Measurements from ENCODE around the gene DNAH14.

Gene DNAH14

GRCh38 chr1:225368036-225368552, 438.6 kb downstream of the DNAH14 start:
- H3K79me2 ChIP-seq (ENCODE audit: insufficient read depth, low read depth) = no peaks in the 10 kb centered on the region
- TF ChIP-seq CTCF (conservative IDR thresholded peaks at IDR 0.05; ENCODE audit: low read depth, low read length) = no peak
- H3K27me3 ChIP-seq (ENCODE audit: insufficient read depth, low read depth) = no peaks in the 10 kb centered on the region
- H3K4me2 ChIP-seq = no peak overlapping the region
- H3K4me3 ChIP-seq (IDR thresholded peaks at IDR 0.05; ENCODE audit: insufficient read depth, low read depth, low read length) = no peak overlapping the region
- no peaks in the 10 kb centered on the region for H3K4me1 ChIP-seq (ENCODE audit: low read depth, poor library complexity, severe bottlenecking)
- H3K27ac ChIP-seq = no peak overlapping the region
- no peaks in the 10 kb centered on the region for H3K36me3 ChIP-seq (ENCODE audit: insufficient read depth)
- no peak overlapping the region for H2AFZ ChIP-seq (ENCODE audit: low read depth)
- H3K9ac ChIP-seq = no peak overlapping the region
- no peaks in the 10 kb centered on the region for H4K20me1 ChIP-seq (ENCODE audit: insufficient read depth)

- Histone ChIP-seq H3K27me3 (ENCODE audit: insufficient read depth, low read depth) (no peaks in the 10 kb centered on the region), H3K4me1 (ENCODE audit: low read depth, poor library complexity, severe bottlenecking) (no peaks in the 10 kb centered on the region), H3K36me3 (ENCODE audit: insufficient read depth) (no peaks in the 10 kb centered on the region), H3K4me2 (no peak overlapping the region), H4K20me1 (ENCODE audit: insufficient read depth) (no peaks in the 10 kb centered on the region), H3K79me2 (ENCODE audit: insufficient read depth, low read depth) (no peaks in the 10 kb centered on the region), H3K27ac (no peak overlapping the region), H3K4me3 (IDR thresholded peaks at IDR 0.05; ENCODE audit: insufficient read depth, low read depth, low read length) (no peak overlapping the region), H3K9ac (no peak overlapping the region), H2AFZ (ENCODE audit: low read depth) (no peak overlapping the region)
- TF ChIP-seq CTCF (conservative IDR thresholded peaks at IDR 0.05; ENCODE audit: low read depth, low read length) = no peak
Measured at GRCh38 chr1:225371366-225372010, 442.0 kb downstream of the DNAH14 start.

DNA sequence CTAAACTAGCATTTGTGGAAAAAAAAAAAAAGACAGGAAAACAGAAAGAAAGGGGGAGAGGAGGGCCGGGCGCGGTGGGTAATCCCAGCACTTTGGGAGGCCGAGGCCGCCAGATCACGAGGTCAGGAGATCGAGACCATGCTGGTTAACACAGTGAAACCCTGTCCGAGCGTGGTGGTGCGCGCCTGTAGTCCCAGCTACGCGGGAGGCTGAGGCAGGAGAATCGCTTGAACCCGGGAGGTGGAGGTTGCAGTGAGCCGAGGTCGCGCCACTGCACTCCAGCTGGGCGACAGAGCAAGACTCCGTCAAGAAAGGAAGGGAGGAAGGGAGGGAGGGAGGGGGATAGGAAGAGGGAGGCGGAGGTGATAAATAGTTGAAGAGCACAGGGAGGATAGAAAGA, 443.7 kb downstream of the DNAH14 start:
- no peaks in the 10 kb centered on the region for H3K27me3 ChIP-seq (ENCODE audit: insufficient read depth, low read depth)
- H3K36me3 ChIP-seq (ENCODE audit: insufficient read depth) = no peaks in the 10 kb centered on the region
- H3K4me3 ChIP-seq (IDR thresholded peaks at IDR 0.05; ENCODE audit: insufficient read depth, low read depth, low read length) = no peak overlapping the region
- no peaks in the 10 kb centered on the region for H4K20me1 ChIP-seq (ENCODE audit: insufficient read depth)
- H3K27ac ChIP-seq = no peak overlapping the region
- H3K79me2 ChIP-seq (ENCODE audit: insufficient read depth, low read depth) = no peaks in the 10 kb centered on the region
- H3K4me1 ChIP-seq (ENCODE audit: low read depth, poor library complexity, severe bottlenecking) = no peaks in the 10 kb centered on the region
- no peak for TF ChIP-seq CTCF (conservative IDR thresholded peaks at IDR 0.05; ENCODE audit: low read depth, low read length)
- no peak overlapping the region for H3K9ac ChIP-seq
- no peak overlapping the region for H2AFZ ChIP-seq (ENCODE audit: low read depth)
- no peak overlapping the region for H3K4me2 ChIP-seq

GRCh38 chr1:225374996-225375395, 445.5 kb downstream of the DNAH14 start:
- no peak overlapping the region for H3K4me2 ChIP-seq
- H2AFZ ChIP-seq (ENCODE audit: low read depth) = no peak overlapping the region
- H3K9ac ChIP-seq = no peak overlapping the region
- H3K79me2 ChIP-seq (ENCODE audit: insufficient read depth, low read depth) = no peaks in the 10 kb centered on the region
- H3K27ac ChIP-seq = no peak overlapping the region
- TF ChIP-seq CTCF (conservative IDR thresholded peaks at IDR 0.05; ENCODE audit: low read depth, low read length) = no peak
- H3K4me1 ChIP-seq (ENCODE audit: low read depth, poor library complexity, severe bottlenecking) = no peaks in the 10 kb centered on the region
- H4K20me1 ChIP-seq (ENCODE audit: insufficient read depth) = no peaks in the 10 kb centered on the region
- H3K27me3 ChIP-seq (ENCODE audit: insufficient read depth, low read depth) = no peaks in the 10 kb centered on the region
- H3K36me3 ChIP-seq (ENCODE audit: insufficient read depth) = no peaks in the 10 kb centered on the region
- H3K4me3 ChIP-seq (IDR thresholded peaks at IDR 0.05; ENCODE audit: insufficient read depth, low read depth, low read length) = no peak overlapping the region
